H1 (cell line): Measurements from ENCODE around the gene MEX3C. TPM values are rescaled to one million over a fixed set of nuclear protein-coding genes. Genes with fewer than 3 reads are reported as not detected.

Experiments
- CTCF ChIA-PET: fragments of 300-600 bp; sonication (Branson Sonifier 250); formaldehyde crosslinking; loops from one replicate; lab custom pipeline; 2021; ENCODE audit not compliant: partially characterized antibody; lab: Charles Lee
- POLR2A ChIA-PET: fragments of 300-600 bp; sonication (Branson Sonifier 250); formaldehyde crosslinking; loops from one replicate; lab custom pipeline; 2021; ENCODE audit warnings: inconsistent platforms; ENCODE audit not compliant: partially characterized antibody; lab: Charles Lee
- DNase-seq, 2 experiments: peaks; one replicate each; pipeline versions ENCODE4 v3.0.0 to v3.0.0-alpha.2; 2010 to 2022; ENCODE audit warnings: low spot score in 2 of 2, low read depth in 1 of 2, mixed read lengths in 1 of 2
- FAIRE-seq: peaks from 2 replicates; lab custom pipeline; 2011; peaks lifted over from hg19 to GRCh38; lab: Jason Lieb, UNC
- H2AFZ ChIP-seq: 2 replicates; pipeline ENCODE4 v1.8.1; 2012; ENCODE audit warnings: low read length, inconsistent platforms
- H2AK5ac ChIP-seq: 2 replicates; pipeline ENCODE4 v1.6.1; 2013; ENCODE audit warnings: low read depth, low read length
- H2BK120ac ChIP-seq: replicated peaks from 2 replicates; pipeline ENCODE3; 2013; ENCODE audit warnings: low read depth, low read length, inconsistent platforms
- H2BK12ac ChIP-seq: 2 replicates; pipeline ENCODE4 v1.6.1; 2013; ENCODE audit warnings: low read depth, low read length
- H2BK15ac ChIP-seq: 2 replicates; pipeline ENCODE4 v1.6.1; 2013; ENCODE audit warnings: low read length
- H2BK20ac ChIP-seq: 2 replicates; pipeline ENCODE4 v1.6.1; 2013; ENCODE audit warnings: low read length
- H2BK5ac ChIP-seq: 2 replicates; pipeline ENCODE4 v1.6.1; 2013; ENCODE audit warnings: low read depth, low read length
- H3K14ac ChIP-seq: 2 replicates; pipeline ENCODE4 v1.6.1; 2013; ENCODE audit warnings: inconsistent platforms; ENCODE audit not compliant: insufficient read length
- H3K18ac ChIP-seq: 2 replicates; pipeline ENCODE4 v1.6.1; 2013; ENCODE audit warnings: low read length; ENCODE audit errors: extremely low read depth
- H3K23ac ChIP-seq: 2 replicates; pipeline ENCODE4 v1.6.1; 2013; ENCODE audit warnings: inconsistent platforms; ENCODE audit not compliant: insufficient read length
- H3K23me2 ChIP-seq: 2 replicates; pipeline ENCODE4 v1.6.1; 2013; ENCODE audit warnings: low read depth, low read length
- H3K27ac ChIP-seq: 2 replicates; pipeline ENCODE4 v1.6.1; 2011; ENCODE audit warnings: low read depth, low read length, inconsistent platforms
- H3K27me3 ChIP-seq, 4 experiments: replicated peaks in 1 of 4; 1 replicate in 1 of 4; 2 replicates in 3 of 4; pipeline versions ENCODE4 v1.6.1 to v1.8.1; 2011 to 2013; ENCODE audit warnings: low read length in 3 of 4, mild to moderate bottlenecking in 3 of 4, inconsistent platforms in 2 of 4, mixed read lengths in 2 of 4, moderate library complexity in 1 of 4; ENCODE audit not compliant: control insufficient read depth in 3 of 4, insufficient read depth in 3 of 4; ENCODE audit errors: extremely low read depth in 1 of 4
- H3K36me3 ChIP-seq, 4 experiments: 2 replicates each; pipeline versions ENCODE4 v1.6.1 to v1.8.1; 2011 to 2013; ENCODE audit warnings: mild to moderate bottlenecking in 4 of 4, low read length in 3 of 4, moderate library complexity in 2 of 4, control low read depth in 1 of 4, inconsistent platforms in 1 of 4; ENCODE audit not compliant: insufficient read depth in 4 of 4, control insufficient read depth in 2 of 4
- H3K4ac ChIP-seq: replicated peaks from 2 replicates; pipeline ENCODE3; 2013; ENCODE audit warnings: low read length, low read depth, mixed read lengths, inconsistent platforms; ENCODE audit not compliant: insufficient read length
- H3K4me1 ChIP-seq, 4 experiments: replicated peaks in 1 of 4; 1 replicate in 1 of 4; 2 replicates in 3 of 4; pipeline versions ENCODE4 v1.6.1 to v1.8.1; 2011 to 2013; ENCODE audit warnings: low read length in 3 of 4, inconsistent platforms in 2 of 4, mixed read lengths in 1 of 4; ENCODE audit not compliant: insufficient read depth in 4 of 4, control insufficient read depth in 3 of 4
- H3K4me2 ChIP-seq, 2 experiments: 2 replicates each; pipeline versions ENCODE4 v1.6.1 to v1.8.1; 2011 to 2013; ENCODE audit warnings: low read depth in 2 of 2, low read length in 2 of 2, control low read depth in 1 of 2, inconsistent platforms in 1 of 2, mild to moderate bottlenecking in 1 of 2; ENCODE audit not compliant: insufficient read depth in 1 of 2
- H3K4me3 ChIP-seq, 4 experiments: fragments of 200-600, 300-600 bp in 1 of 4; sonication (generic), shearing (Covaris generic), sonication (Bioruptor Twin) in 1 of 4; 2 replicates each; pipeline versions ENCODE4 v1.5.1 to v1.8.1; 2011 to 2016; ENCODE audit warnings: low read length in 4 of 4, low read depth in 3 of 4, control low read depth in 2 of 4, inconsistent platforms in 2 of 4, mild to moderate bottlenecking in 2 of 4, mixed read lengths in 1 of 4, moderate library complexity in 1 of 4; ENCODE audit not compliant: insufficient read depth in 2 of 4; ENCODE audit errors: extremely low read depth in 1 of 4
- H3K56ac ChIP-seq: replicated peaks from 2 replicates; pipeline ENCODE3; 2013; ENCODE audit warnings: low read depth, mild to moderate bottlenecking, mixed read lengths, low read length, inconsistent platforms; ENCODE audit not compliant: insufficient read length
- H3K79me1 ChIP-seq: 2 replicates; pipeline ENCODE4 v1.6.1; 2013; ENCODE audit warnings: low read depth, low read length, control low read depth
- H3K79me2 ChIP-seq, 2 experiments: 2 replicates each; pipeline versions ENCODE4 v1.6.1 to v1.8.1; 2012 to 2013; ENCODE audit warnings: low read length in 2 of 2, mild to moderate bottlenecking in 2 of 2, inconsistent platforms in 1 of 2; ENCODE audit not compliant: insufficient read depth in 2 of 2, control insufficient read depth in 1 of 2
- H3K9ac ChIP-seq, 4 experiments: replicated peaks in 1 of 4; 1 replicate in 1 of 4; 2 replicates in 3 of 4; pipeline versions ENCODE4 v1.6.1 to v1.8.1; 2011 to 2013; ENCODE audit warnings: low read depth in 3 of 4, low read length in 3 of 4, control low read depth in 2 of 4, mild to moderate bottlenecking in 2 of 4, moderate library complexity in 2 of 4, inconsistent platforms in 1 of 4; ENCODE audit errors: extremely low read depth in 1 of 4
- H3K9me3 ChIP-seq, 2 experiments: 2 replicates each; pipeline versions ENCODE4 v1.6.1 to v1.8.1; 2012 to 2013; ENCODE audit warnings: mild to moderate bottlenecking in 2 of 2, moderate library complexity in 2 of 2, control low read depth in 1 of 2, inconsistent platforms in 1 of 2, low read depth in 1 of 2, low read length in 1 of 2, mixed read lengths in 1 of 2; ENCODE audit not compliant: insufficient read depth in 2 of 2
- H4K20me1 ChIP-seq, 2 experiments: replicated peaks in 1 of 2; 2 replicates each; pipeline versions ENCODE3 to v1.8.1; 2011 to 2013; ENCODE audit warnings: inconsistent platforms in 2 of 2, low read length in 2 of 2, mild to moderate bottlenecking in 1 of 2; ENCODE audit not compliant: insufficient read depth in 2 of 2, control insufficient read depth in 1 of 2
- H4K5ac ChIP-seq: 2 replicates; pipeline ENCODE4 v1.6.1; 2013; ENCODE audit warnings: low read length, low read depth, mixed read lengths, inconsistent platforms; ENCODE audit not compliant: insufficient read length
- H4K8ac ChIP-seq: 2 replicates; pipeline ENCODE4 v1.8.0; 2013; ENCODE audit warnings: mild to moderate bottlenecking, moderate library complexity, low read length, inconsistent platforms; ENCODE audit not compliant: insufficient read depth; ENCODE audit errors: extremely low read depth
- H4K91ac ChIP-seq: replicated peaks from 2 replicates; pipeline ENCODE3; 2013; ENCODE audit warnings: low read length, mixed read lengths, inconsistent platforms; ENCODE audit not compliant: insufficient read length
- CBX8 ChIP-seq: fragments of 300-800, 300-1000 bp; sonication (generic); IDR thresholded peaks from 2 replicates; pipeline ENCODE4 v1.7.1; 2016; ENCODE audit warnings: low read depth, low read length, borderline replicate concordance
- CREB1 ChIP-seq: IDR thresholded peaks from 2 replicates; pipeline ENCODE4 v1.6.1; 2012; ENCODE audit warnings: inconsistent platforms
- E2F6 ChIP-seq: IDR thresholded peaks from 2 replicates; pipeline ENCODE4 v1.6.1; 2012; ENCODE audit warnings: inconsistent platforms
- EGR1 ChIP-seq: IDR thresholded peaks from 2 replicates; pipeline ENCODE4 v1.6.1; 2011; ENCODE audit warnings: low read depth, low read length, borderline replicate concordance
- RXRA ChIP-seq: IDR thresholded peaks from 2 replicates; pipeline ENCODE4 v1.6.1; 2011; ENCODE audit warnings: low read depth, mild to moderate bottlenecking, low read length, moderate library complexity; ENCODE audit not compliant: insufficient read depth
- TCF12 ChIP-seq: IDR thresholded peaks from 2 replicates; pipeline ENCODE4 v1.6.1; 2011; ENCODE audit warnings: low read depth, mild to moderate bottlenecking, low read length
- WGBS, 2 experiments: shearing (Covaris generic) in 1 of 2; methylation state at CpG; one replicate each; pipeline versions ENCODE4 v1.1.6 to v1.1.7; 2013 to 2015; ENCODE audit warnings: low lambda C conversion rate in 2 of 2, mixed read lengths in 2 of 2, inconsistent platforms in 1 of 2, low coverage in 1 of 2, missing lambda C conversion rate in 1 of 2; ENCODE audit not compliant: insufficient replicate concordance in 2 of 2, insufficient coverage in 1 of 2, insufficient read length in 1 of 2; ENCODE audit errors: extremely low coverage in 1 of 2, missing lambda C conversion rate in 1 of 2; 5-methylcytosine and 5-hydroxymethylcytosine counted together
- polyA plus RNA-seq, 7 experiments: library from polyadenylated mRNA; depleted of rRNA in 3 of 7; stranded (reverse) in 5 of 7; unstranded in 2 of 7; fragments of >200 nt in 5 of 7; fragments of 200-250 nt in 2 of 7; gene quantifications; 1 replicate in 5 of 7; 2 replicates in 1 of 7; 4 replicates in 1 of 7; pipeline versions ENCODE4 v1.2.1 to v1.2.3, GENCODE V29; 2011 to 2013; ENCODE audit warnings: missing spikeins in 2 of 7, mixed read lengths in 2 of 7
- total RNA-seq: library from RNA; stranded (reverse); fragmentation: NEBNext Ultra II Directional; extraction: Animal tissue kit (Norgen Biotek cat#: 25700); gene quantifications from 2 replicates; pipeline ENCODE4 v1.2.1, GENCODE V29; 2021

MEX3C gene
- total and polyA plus RNA-seq, 2 of the 8 experiments (the other 6 are each of a cell fraction or from before 2014, with no cell fraction given): 48.2 to 103 TPM

GRCh38 chr18:51234117-51235008, 36.9 kb upstream of the MEX3C start:
- H3K36me3 ChIP-seq: no peaks in the 10 kb centered on the region
- no peak overlapping the region for H3K9ac ChIP-seq
- H4K8ac ChIP-seq: no peak overlapping the region
- H3K14ac ChIP-seq: no peak overlapping the region
- no peak overlapping the region for H3K4ac ChIP-seq
- H2BK15ac ChIP-seq: no peak overlapping the region
- ChIA-PET POLR2A (no interaction called here), CTCF (interaction anchor here (0.6 to 1.8 kb wide), 6 partner anchors 10 to 99 kb away, joined by 3 to 6 read pairs (median 4); no protein-coding TSS in a partner anchor)
- no peak overlapping the region for H3K18ac ChIP-seq
- H3K4me3 ChIP-seq: no peak overlapping the region
- H2BK120ac ChIP-seq: no peak overlapping the region
- no peaks in the 10 kb centered on the region for H3K79me2 ChIP-seq
- H2BK12ac ChIP-seq: no peak overlapping the region
- H3K4me1 ChIP-seq: peaks cover 0 to 6% (median 3%) of the 10 kb centered on the region in 4 experiments; a peak in 3 of 7 replicates
- H3K23me2 ChIP-seq: no peaks in the 10 kb centered on the region
- H3K27me3 ChIP-seq: no peaks in the 10 kb centered on the region
- no peak overlapping the region for H2BK20ac ChIP-seq
- H4K91ac ChIP-seq: no peak overlapping the region
- no peak overlapping the region for H3K23ac ChIP-seq
- no peak for FAIRE-seq
- no peak overlapping the region for H3K4me2 ChIP-seq
- no peaks in the 10 kb centered on the region for H3K9me3 ChIP-seq
- H4K20me1 ChIP-seq: no peaks in the 10 kb centered on the region
- no peak overlapping the region for H3K27ac ChIP-seq
- no peak overlapping the region for H2AK5ac ChIP-seq
- DNase-seq: no peak
- TF ChIP-seq EGR1 (no peak), CBX8 (no peak), TCF12 (no peak), CREB1 (no peak), E2F6 (no peak), RXRA (no peak)
- H3K79me1 ChIP-seq: no peaks in the 10 kb centered on the region
- H4K5ac ChIP-seq: no peak overlapping the region
- WGBS, 2 experiments: 82% methylated on average over 11 of the region's 11 CpGs; no CpG with 5 or more reads in 1 of the 2 experiments
- no peak overlapping the region for H2BK5ac ChIP-seq
- 0 out of 2 replicates have a peak overlapping the region, but pooled peaks have one; percentile 8 for H2AFZ ChIP-seq
- no peak overlapping the region for H3K56ac ChIP-seq
